Posterior cingulate gyrus (tissue), 11 donors: ENCODE measurements around the gene FSTL5.

Source experiments
- DNase-seq, 10 donors: peaks; one replicate each; pipeline versions ENCODE4 v3.0.0 to v3.0.0-alpha.2; 2020 to 2021; ENCODE audit warnings: mixed read lengths in 3 of 10
- intact Hi-C: fragments of 100-400 bp; cut with DNase I; formaldehyde crosslinking; loops from one replicate; pipeline ENCODE4 v1.15.1; 2023

Gene FSTL5

GRCh38 chr4:161883157-161883556 is 280.6 kb downstream of the FSTL5 start:
- no peak for DNase-seq
- intact Hi-C loops, result no loop called here

GRCh38 chr4:161881370-161881769 is 282.4 kb downstream of the FSTL5 start:
- intact Hi-C loops, result no loop called here
- no peak for DNase-seq

- intact Hi-C loops, result no loop called here
- no peak for DNase-seq
These were observed 294.3 kb downstream of the FSTL5 start for GRCh38 chr4:161869511-161869910.

- DNase-seq, result peak in 1 of 10 donors; percentile 1
- intact Hi-C loops, result no loop called here
These were observed 307.0 kb downstream of the FSTL5 start for GRCh38 chr4:161856711-161857326.

- intact Hi-C loops, result no loop called here
- no peak for DNase-seq
These were observed 313.2 kb downstream of the FSTL5 start for GRCh38 chr4:161850631-161851030.

GRCh38 chr4:161841759-161842158 is 322.0 kb downstream of the FSTL5 start:
- DNase-seq, result peak in 1 of 10 donors; percentile 24
- intact Hi-C loops, result no loop called here

- intact Hi-C loops, result no loop called here
- DNase-seq, result no peak
These were observed 334.2 kb downstream of the FSTL5 start for GRCh38 chr4:161829591-161829990.

GRCh38 chr4:161828061-161828460 is 335.7 kb downstream of the FSTL5 start:
- intact Hi-C loops, result no loop called here
- no peak for DNase-seq

- DNase-seq, result no peak
- intact Hi-C loops, result no loop called here
These were observed 336.8 kb downstream of the FSTL5 start for GRCh38 chr4:161827013-161827412.

- intact Hi-C loops, result no loop called here
- DNase-seq, result peak in 2 of 10 donors; percentile 20 to 64
These were observed 340.4 kb downstream of the FSTL5 start for GRCh38 chr4:161823450-161823849.

- intact Hi-C loops, result no loop called here
- DNase-seq, result peak in 1 of 10 donors; percentile 59
These were observed 341.6 kb downstream of the FSTL5 start for GRCh38 chr4:161822174-161822573.

- DNase-seq, result peak in 2 of 10 donors; percentile 32 to 64
- intact Hi-C loops, result no loop called here
These were observed 345.9 kb downstream of the FSTL5 start for GRCh38 chr4:161817914-161818313.

GRCh38 chr4:161816958-161817357 is 346.8 kb downstream of the FSTL5 start:
- intact Hi-C loops, result no loop called here
- DNase-seq, result no peak

GRCh38 chr4:161815841-161816240 is 348.0 kb downstream of the FSTL5 start:
- DNase-seq, result no peak

GRCh38 chr4:161813889-161814288 is 349.9 kb downstream of the FSTL5 start:
- intact Hi-C loops, result no loop called here
- no peak for DNase-seq

More at GRCh38 chr4:161815841-161816240, 348.0 kb downstream of the FSTL5 start:
- intact Hi-C loops, result no loop called here

GRCh38 chr4:161813389-161813788 is 350.4 kb downstream of the FSTL5 start:
- intact Hi-C loops, result no loop called here
- no peak for DNase-seq

GRCh38 chr4:161803171-161803570 is 360.6 kb downstream of the FSTL5 start:
- intact Hi-C loops, result no loop called here
- no peak for DNase-seq

GRCh38 chr4:161799710-161800109 is 364.1 kb downstream of the FSTL5 start:
- DNase-seq, result no peak
- intact Hi-C loops, result no loop called here

- peak in 2 of 10 donors; percentile 54 to 69 for DNase-seq
- intact Hi-C loops, result no loop called here
These were observed 370.8 kb downstream of the FSTL5 start for GRCh38 chr4:161792991-161793390.

GRCh38 chr4:161791796-161792556 is 371.8 kb downstream of the FSTL5 start:
- peak in 2 of 10 donors; percentile 63 to 74 for DNase-seq
- intact Hi-C loops, result no loop called here

GRCh38 chr4:161767116-161767515 is 396.7 kb downstream of the FSTL5 start:
- intact Hi-C loops, result no loop called here
- no peak for DNase-seq

GRCh38 chr4:161762796-161763195 is 401.0 kb downstream of the FSTL5 start:
- no peak for DNase-seq
- intact Hi-C loops, result no loop called here
